ENCODE results near the gene CDC42SE2.
"Not testable (repeated sequence)": the region's sequence is repeated elsewhere in the genome, so short reads cannot be mapped to it uniquely, and the experiment has no call there.

Gene CDC42SE2

DNA sequence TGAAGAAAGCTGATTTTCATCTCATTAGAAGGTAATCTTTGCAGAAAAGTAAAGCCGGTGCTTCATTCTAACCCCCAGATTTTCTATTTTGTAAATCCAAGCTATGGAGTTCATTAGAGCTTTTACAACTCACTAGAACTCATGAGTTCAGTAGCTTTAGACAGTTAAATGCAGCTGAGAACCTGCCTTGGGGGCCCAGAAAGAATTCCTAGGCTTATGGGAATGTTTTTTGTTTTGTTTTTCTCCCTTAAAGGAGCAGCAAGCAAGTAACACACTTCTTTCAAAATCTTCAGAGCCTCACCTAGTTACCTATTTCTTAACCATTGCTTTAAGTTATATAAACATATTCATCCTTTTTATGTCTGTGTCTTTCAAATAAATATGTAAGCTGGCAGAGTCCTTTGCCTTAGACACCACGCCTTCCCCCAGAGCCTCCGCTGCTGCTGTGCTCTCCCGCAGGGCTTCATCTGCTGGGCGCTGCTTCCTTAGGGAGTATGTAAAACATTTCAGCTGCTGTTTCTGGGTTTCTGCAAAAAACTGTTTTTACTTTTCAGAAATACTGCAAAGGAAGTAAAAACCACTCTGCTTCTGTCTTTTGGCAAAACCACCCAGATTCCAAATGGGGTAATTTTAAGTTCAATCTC is 132.9 kb downstream of the CDC42SE2 start:
- Histone ChIP-seq H3K9ac (ENCODE audit: low read length) (no peak overlapping the region), H3K4me3 (ENCODE audit: low read length) (no peak overlapping the region), H3K27ac (ENCODE audit: low read depth, low read length) (no peak overlapping the region), H3K36me3 (ENCODE audit: control insufficient read depth, insufficient read depth, low read length) (peaks cover 2% of the 10 kb centered on the region), H3K27me3 (ENCODE audit: control insufficient read depth, insufficient read depth, low read length) (no peaks in the 10 kb centered on the region), H3K4me1 (ENCODE audit: control insufficient read depth, insufficient read depth, low read length) (peaks cover 2% of the 10 kb centered on the region)

DNA sequence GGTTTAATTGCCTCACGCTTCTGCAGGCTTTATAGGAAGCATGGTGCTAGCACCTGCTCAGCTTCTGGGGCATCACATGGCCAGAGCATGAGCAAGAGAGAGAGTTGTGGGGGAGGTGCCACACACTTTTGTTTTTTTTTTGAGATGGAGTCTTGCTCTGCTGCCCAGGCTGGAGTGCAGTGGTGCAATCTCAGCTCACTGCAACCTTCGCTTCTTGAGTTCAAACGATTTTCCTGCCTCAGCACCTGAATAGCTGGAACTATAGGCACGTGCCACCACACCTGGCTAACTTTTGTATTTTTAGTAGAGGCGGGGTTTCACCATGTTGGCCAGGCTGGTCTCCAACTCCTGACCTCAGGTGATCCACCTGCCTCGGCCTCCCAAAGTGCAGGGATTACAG is 135.2 kb downstream of the CDC42SE2 start:
- not testable (repeated sequence) for H3K36me3 ChIP-seq (ENCODE audit: control insufficient read depth, insufficient read depth, low read length); H3K9ac ChIP-seq (ENCODE audit: low read length); H3K27me3 ChIP-seq (ENCODE audit: control insufficient read depth, insufficient read depth, low read length); H3K27ac ChIP-seq (ENCODE audit: low read depth, low read length); H3K4me3 ChIP-seq (ENCODE audit: low read length); H3K4me1 ChIP-seq (ENCODE audit: control insufficient read depth, insufficient read depth, low read length)

DNA sequence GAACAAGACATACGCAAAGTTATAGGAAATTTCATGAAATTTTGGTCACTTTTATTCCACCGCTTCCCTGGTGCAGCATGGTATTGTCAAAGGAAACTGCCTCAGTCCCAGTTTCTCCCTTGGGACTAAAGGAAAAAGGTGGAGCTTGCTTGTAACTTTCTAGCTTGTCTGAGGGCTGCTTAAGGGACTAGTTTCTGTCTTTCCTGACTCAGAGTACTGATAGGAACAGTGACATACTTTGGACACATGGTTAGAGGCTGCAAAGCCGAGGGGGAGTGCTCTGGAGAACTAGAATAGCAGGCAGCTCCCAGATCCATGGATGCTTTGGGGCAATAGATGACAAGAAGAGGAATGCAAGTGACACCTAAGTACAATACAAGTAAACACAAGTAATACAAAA is 136.7 kb downstream of the CDC42SE2 start:
- Histone ChIP-seq H3K4me1 (ENCODE audit: control insufficient read depth, insufficient read depth, low read length) (no peaks in the 10 kb centered on the region), H3K36me3 (ENCODE audit: control insufficient read depth, insufficient read depth, low read length) (no peaks in the 10 kb centered on the region), H3K27ac (ENCODE audit: low read depth, low read length) (no peak overlapping the region), H3K9ac (ENCODE audit: low read length) (no peak overlapping the region), H3K4me3 (ENCODE audit: low read length) (no peak overlapping the region), H3K27me3 (ENCODE audit: control insufficient read depth, insufficient read depth, low read length) (no peaks in the 10 kb centered on the region)

DNA sequence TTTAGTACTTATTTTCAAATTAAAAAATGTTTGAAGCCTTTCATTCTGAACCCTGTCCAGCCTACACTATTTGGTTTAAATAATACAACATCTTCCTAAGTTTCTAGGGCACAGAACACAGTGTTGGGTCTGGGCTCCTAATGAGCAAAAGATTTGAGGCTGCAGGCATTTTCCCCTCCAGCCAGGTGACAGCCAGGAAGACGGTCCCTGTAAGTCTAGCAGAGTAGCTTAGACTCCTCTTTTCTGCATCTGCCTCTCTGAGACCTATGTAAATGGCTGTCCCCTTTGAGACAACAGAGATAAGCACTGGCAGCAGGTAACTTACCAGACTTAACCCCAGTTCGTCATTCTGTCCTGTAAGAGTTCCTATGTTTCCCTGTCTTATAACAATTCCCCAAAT is 141.8 kb downstream of the CDC42SE2 start:
- Histone ChIP-seq H3K36me3 (ENCODE audit: control insufficient read depth, insufficient read depth, low read length) (peaks cover 5% of the 10 kb centered on the region), H3K27ac (ENCODE audit: low read depth, low read length) (no peak overlapping the region), H3K4me3 (ENCODE audit: low read length) (no peak overlapping the region), H3K4me1 (ENCODE audit: control insufficient read depth, insufficient read depth, low read length) (no peaks in the 10 kb centered on the region), H3K27me3 (ENCODE audit: control insufficient read depth, insufficient read depth, low read length) (no peaks in the 10 kb centered on the region), H3K9ac (ENCODE audit: low read length) (no peak overlapping the region)

DNA sequence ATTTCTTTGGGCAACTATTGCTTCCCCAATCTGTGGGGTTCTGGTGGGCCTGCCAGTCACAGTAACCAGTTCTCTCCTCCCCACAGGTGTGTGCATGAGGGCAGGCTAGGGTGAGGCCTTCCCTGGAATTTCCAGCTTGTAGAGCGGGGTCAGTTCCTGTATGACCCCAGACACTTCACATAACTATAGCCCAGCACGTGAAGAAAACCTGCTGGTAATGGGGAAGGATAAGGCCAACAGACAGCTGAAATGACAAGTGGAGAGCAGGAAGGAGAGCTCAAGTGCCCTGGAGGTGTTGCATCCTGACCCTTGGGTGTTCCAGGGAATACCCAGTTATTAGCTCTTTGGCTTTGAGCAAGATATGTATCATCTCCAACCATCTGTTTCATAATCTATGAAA is 142.2 kb downstream of the CDC42SE2 start:
- Histone ChIP-seq H3K27ac (ENCODE audit: low read depth, low read length) (no peak overlapping the region), H3K27me3 (ENCODE audit: control insufficient read depth, insufficient read depth, low read length) (no peaks in the 10 kb centered on the region), H3K9ac (ENCODE audit: low read length) (no peak overlapping the region), H3K4me3 (ENCODE audit: low read length) (no peak overlapping the region), H3K4me1 (ENCODE audit: control insufficient read depth, insufficient read depth, low read length) (no peaks in the 10 kb centered on the region), H3K36me3 (ENCODE audit: control insufficient read depth, insufficient read depth, low read length) (peaks cover 5% of the 10 kb centered on the region)

DNA sequence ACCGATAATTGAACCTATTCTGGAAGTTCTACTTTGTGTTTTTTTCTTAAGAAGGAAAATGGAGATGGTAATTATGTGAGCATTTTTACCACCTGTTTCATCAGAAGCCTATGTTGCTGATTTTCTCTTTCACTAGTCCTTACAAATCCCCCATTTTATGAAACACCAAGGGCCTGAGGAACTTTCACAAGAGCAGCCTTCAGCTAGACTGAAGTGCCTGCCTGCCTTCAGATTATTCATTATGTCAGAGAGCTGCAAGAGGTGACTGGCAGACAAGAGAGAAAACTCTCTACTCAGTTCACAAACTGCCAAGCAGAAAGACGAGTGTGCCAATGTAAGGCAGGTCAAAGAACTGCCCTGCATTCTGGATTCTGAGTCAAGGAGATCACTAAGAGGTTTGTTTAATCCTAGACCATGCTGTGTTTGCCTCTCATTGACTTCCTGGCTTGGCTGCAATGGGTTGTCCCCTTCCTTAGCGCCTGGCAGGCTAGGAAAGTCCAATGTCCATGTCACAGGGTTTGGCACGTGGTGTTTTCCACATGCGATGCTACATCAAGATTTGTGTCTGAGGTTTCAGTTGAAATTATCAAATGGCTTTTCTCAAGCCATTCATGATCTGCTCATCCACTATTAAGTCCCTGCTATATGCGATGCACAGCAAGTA is 143.3 kb downstream of the CDC42SE2 start:
- H3K4me3 ChIP-seq (ENCODE audit: low read length), result no peak overlapping the region
- no peak overlapping the region for H3K9ac ChIP-seq (ENCODE audit: low read length)
- peaks cover 5% of the 10 kb centered on the region for H3K36me3 ChIP-seq (ENCODE audit: control insufficient read depth, insufficient read depth, low read length)
- H3K27ac ChIP-seq (ENCODE audit: low read depth, low read length), result no peak overlapping the region
- no peaks in the 10 kb centered on the region for H3K27me3 ChIP-seq (ENCODE audit: control insufficient read depth, insufficient read depth, low read length)
- no peaks in the 10 kb centered on the region for H3K4me1 ChIP-seq (ENCODE audit: control insufficient read depth, insufficient read depth, low read length)

DNA sequence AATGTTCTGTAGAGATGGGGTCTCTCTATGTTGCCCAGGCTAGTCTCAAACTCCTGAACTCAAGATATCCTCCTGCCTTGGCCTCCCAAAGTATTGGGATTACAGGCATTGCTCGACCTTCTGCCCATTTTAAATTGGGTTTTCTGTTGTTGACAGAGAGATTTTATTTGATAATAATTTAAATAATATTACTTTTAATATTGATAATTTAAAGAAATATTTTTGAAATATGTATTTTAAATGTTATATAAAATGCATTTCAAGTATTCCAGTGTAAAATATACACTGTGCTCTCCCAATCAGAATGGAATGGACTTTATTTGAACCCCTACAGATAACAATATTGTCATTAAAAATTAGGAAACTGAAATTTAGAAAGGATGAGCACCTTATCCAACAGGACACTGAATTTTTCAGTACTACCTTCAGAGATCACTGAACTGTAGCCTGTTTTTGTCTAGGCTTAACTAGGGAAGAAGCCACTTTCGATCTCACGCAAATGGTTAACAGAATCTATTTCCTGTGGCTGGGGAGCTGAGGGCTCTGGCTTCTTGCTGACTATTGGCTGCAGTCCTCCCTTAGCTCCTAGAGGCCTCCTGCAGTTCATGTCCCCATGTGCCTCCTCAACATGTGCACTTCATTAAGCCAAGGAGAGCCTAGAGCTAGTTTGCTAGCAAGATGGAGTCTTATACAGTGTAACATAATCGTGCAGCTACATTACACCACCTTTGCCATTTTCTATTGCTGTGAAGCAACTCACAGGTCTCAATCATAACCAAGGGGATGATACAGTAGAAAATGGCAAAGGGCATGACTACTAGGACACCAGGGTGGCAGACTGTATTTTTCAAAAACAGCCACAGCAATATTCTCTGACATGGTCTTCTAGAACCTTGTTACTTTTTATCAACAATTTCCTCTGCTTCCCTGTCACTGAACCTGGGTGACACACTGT is 150.0 kb downstream of the CDC42SE2 start:
- Histone ChIP-seq H3K27me3 (ENCODE audit: control insufficient read depth, insufficient read depth, low read length) (no peaks in the 10 kb centered on the region), H3K4me3 (ENCODE audit: low read length) (no peak overlapping the region), H3K27ac (ENCODE audit: low read depth, low read length) (no peak overlapping the region), H3K36me3 (ENCODE audit: control insufficient read depth, insufficient read depth, low read length) (no peaks in the 10 kb centered on the region), H3K4me1 (ENCODE audit: control insufficient read depth, insufficient read depth, low read length) (no peaks in the 10 kb centered on the region), H3K9ac (ENCODE audit: low read length) (no peak overlapping the region)

DNA sequence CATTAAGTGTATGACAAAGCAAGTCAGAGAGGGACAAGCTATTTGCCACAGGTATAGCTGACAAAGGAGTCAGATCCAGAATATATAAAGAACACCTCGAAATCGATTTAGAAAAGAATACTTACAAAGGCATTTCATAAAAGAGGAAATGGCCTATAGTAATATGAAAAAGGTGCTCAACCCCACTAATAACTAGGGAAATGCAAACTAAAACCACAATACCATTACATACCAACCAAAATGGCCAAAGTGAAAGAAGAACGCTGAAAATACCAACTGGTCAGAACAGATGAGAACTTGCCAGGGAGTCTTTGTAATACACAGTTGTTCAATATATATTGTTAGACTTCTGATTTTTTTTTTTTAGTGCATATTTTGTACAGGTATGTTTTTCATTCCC is 152.9 kb downstream of the CDC42SE2 start:
- Histone ChIP-seq H3K27ac (ENCODE audit: low read depth, low read length) (no peak overlapping the region), H3K4me1 (ENCODE audit: control insufficient read depth, insufficient read depth, low read length) (no peaks in the 10 kb centered on the region), H3K9ac (ENCODE audit: low read length) (no peak overlapping the region), H3K27me3 (ENCODE audit: control insufficient read depth, insufficient read depth, low read length) (no peaks in the 10 kb centered on the region), H3K4me3 (ENCODE audit: low read length) (no peak overlapping the region), H3K36me3 (ENCODE audit: control insufficient read depth, insufficient read depth, low read length) (no peaks in the 10 kb centered on the region)

DNA sequence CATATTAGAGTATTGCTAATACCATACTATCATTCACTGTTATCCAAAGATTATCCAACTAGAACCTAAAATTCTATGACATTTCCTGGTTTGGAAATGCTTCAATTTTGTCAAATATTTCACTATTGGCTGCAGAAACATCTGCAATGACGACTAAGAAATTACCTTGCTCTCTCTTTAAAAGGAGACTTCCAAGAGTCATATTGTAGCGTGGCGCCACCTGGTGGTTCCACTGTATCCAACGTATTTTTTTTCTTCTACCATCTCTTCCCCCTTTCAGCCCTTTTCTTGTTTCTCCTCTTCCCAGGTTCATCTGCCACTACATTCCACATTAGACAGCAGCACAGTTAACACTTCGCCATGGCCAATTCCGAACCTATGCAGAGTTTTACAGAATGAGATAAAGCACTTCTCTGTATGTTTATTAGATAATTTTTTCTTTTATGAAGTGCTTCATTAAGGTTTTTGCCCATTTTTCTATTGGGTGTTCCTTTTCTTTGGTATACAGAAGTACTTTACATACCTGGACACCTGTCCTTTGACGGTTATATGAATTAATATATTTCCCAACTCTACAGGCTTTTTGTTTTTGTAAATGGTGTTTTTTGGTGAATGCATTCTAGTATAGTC is 153.5 kb downstream of the CDC42SE2 start:
- Histone ChIP-seq H3K4me1 (ENCODE audit: control insufficient read depth, insufficient read depth, low read length) (no peaks in the 10 kb centered on the region), H3K27me3 (ENCODE audit: control insufficient read depth, insufficient read depth, low read length) (no peaks in the 10 kb centered on the region), H3K4me3 (ENCODE audit: low read length) (no peak overlapping the region), H3K27ac (ENCODE audit: low read depth, low read length) (no peak overlapping the region), H3K9ac (ENCODE audit: low read length) (no peak overlapping the region), H3K36me3 (ENCODE audit: control insufficient read depth, insufficient read depth, low read length) (no peaks in the 10 kb centered on the region)

DNA sequence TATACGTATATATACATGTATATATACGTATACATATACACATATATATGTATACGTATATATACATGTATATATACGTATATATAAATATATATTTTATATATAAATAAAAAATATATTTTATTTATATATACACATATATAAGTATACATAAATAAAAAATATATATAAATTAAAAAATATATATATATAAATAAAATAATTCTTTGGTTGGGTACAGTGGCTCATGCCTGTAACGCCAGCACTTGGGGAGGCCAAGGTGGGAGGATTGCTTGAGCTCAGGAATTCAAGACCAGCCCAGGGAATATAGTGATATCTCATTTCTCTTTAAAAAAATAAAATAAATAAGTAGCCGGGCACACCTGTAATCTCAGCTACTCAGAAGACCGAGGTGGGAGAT is 155.0 kb downstream of the CDC42SE2 start:
- Histone ChIP-seq H3K4me1 (ENCODE audit: control insufficient read depth, insufficient read depth, low read length) (no peaks in the 10 kb centered on the region), H3K9ac (ENCODE audit: low read length) (no peak overlapping the region), H3K27ac (ENCODE audit: low read depth, low read length) (no peak overlapping the region), H3K36me3 (ENCODE audit: control insufficient read depth, insufficient read depth, low read length) (no peaks in the 10 kb centered on the region), H3K27me3 (ENCODE audit: control insufficient read depth, insufficient read depth, low read length) (no peaks in the 10 kb centered on the region), H3K4me3 (ENCODE audit: low read length) (no peak overlapping the region)

DNA sequence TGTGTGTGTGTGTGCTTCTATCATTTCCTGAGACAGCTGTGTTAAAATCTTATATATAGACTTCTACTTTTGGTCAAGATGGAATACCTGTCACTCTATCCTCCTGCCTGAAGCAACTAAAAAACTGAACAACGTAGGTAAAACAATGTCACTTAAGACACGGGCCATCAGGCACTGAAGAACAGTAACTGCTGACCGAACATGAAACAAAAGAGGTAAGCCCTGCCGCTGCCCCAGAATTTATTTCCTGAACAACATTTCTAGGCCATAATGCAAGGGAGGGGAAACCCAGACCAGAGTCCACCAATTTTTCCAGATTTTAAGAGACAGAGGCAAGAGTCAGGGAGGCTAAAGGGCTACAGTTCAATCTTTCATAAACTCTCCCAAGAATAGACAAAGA is 156.0 kb downstream of the CDC42SE2 start:
- H3K27me3 ChIP-seq (ENCODE audit: control insufficient read depth, insufficient read depth, low read length), result no peaks in the 10 kb centered on the region
- no peak overlapping the region for H3K27ac ChIP-seq (ENCODE audit: low read depth, low read length)
- H3K4me1 ChIP-seq (ENCODE audit: control insufficient read depth, insufficient read depth, low read length), result no peaks in the 10 kb centered on the region
- H3K36me3 ChIP-seq (ENCODE audit: control insufficient read depth, insufficient read depth, low read length), result no peaks in the 10 kb centered on the region
- no peak overlapping the region for H3K9ac ChIP-seq (ENCODE audit: low read length)
- H3K4me3 ChIP-seq (ENCODE audit: low read length), result no peak overlapping the region

DNA sequence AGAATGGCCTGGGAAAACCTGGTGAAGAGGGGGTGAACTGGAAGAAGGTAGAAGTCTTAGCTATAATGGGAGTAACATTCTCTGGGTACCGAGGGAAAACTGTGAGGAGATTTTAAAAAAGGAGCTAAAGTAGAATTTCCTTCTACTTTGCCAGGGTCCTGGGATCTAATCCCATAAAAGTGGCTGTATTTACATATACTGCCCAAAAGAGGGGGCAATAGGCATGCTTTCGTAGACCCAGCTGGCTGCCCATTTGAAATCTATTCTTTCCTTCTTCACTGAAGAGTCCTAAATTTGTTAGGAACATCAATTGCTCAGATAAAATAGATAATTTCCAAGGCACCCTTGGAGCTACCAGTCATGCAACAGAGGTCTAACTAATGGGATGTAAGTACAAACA is 159.2 kb downstream of the CDC42SE2 start:
- no peak overlapping the region for H3K27ac ChIP-seq (ENCODE audit: low read depth, low read length)
- no peak overlapping the region for H3K4me3 ChIP-seq (ENCODE audit: low read length)
- no peaks in the 10 kb centered on the region for H3K4me1 ChIP-seq (ENCODE audit: control insufficient read depth, insufficient read depth, low read length)
- H3K36me3 ChIP-seq (ENCODE audit: control insufficient read depth, insufficient read depth, low read length), result peaks cover 9% of the 10 kb centered on the region
- no peak overlapping the region for H3K9ac ChIP-seq (ENCODE audit: low read length)
- no peaks in the 10 kb centered on the region for H3K27me3 ChIP-seq (ENCODE audit: control insufficient read depth, insufficient read depth, low read length)
